Peyer's patch (tissue), 4 donors: ENCODE results near the gene PPP3CB. TPM values are rescaled to one million over a fixed set of nuclear protein-coding genes. Genes with fewer than 3 reads are reported as not detected.

ENCODE experiments used
- DNase-seq, 3 donors: peaks; one replicate each; pipeline ENCODE4 v3.0.0-alpha.2; 2017 to 2019
- H3K27ac ChIP-seq, 4 donors: fragments of 200-600 bp; sonication (generic); one replicate each; pipeline ENCODE4 v1.5.1; 2016 to 2019
- H3K27me3 ChIP-seq, 2 donors: fragments of 200-600 bp; sonication (generic); one replicate each; pipeline ENCODE4 v1.5.1; 2019
- H3K36me3 ChIP-seq, 3 donors: fragments of 200-600 bp; sonication (generic); one replicate each; pipeline ENCODE4 v1.5.1; 2016 to 2019
- H3K4me1 ChIP-seq, 4 donors: fragments of 200-600 bp; sonication (generic); one replicate each; pipeline ENCODE4 v1.5.1; 2016 to 2019
- H3K4me3 ChIP-seq, 4 donors: fragments of 200-600 bp; sonication (generic); 1 replicate in 3 of 4; 2 replicates in 1 of 4; pipeline ENCODE4 v1.5.1; 2016 to 2019; ENCODE audit warnings: mild to moderate bottlenecking in 1 of 4
- H3K9me3 ChIP-seq, 4 donors: fragments of 200-600 bp; sonication (generic); one replicate each; pipeline ENCODE4 v1.5.1; 2016 to 2019; ENCODE audit warnings: mild to moderate bottlenecking in 1 of 4
- POLR2A ChIP-seq, 2 donors: fragments of 450-650 bp; IDR thresholded peaks; one replicate each; pipeline ENCODE4 v1.5.1; 2017; ENCODE audit warnings: antibody characterized with exemption in 2 of 2, mild to moderate bottlenecking in 2 of 2, moderate library complexity in 2 of 2
- total RNA-seq, 4 donors: library from RNA; depleted of rRNA; stranded (reverse); fragments of >200 nt; gene quantifications; one replicate each; pipeline ENCODE4 v1.1.0, GENCODE V29; 2016
- TF ChIP-seq, protein P1 (sequence below), 6 experiments: fragments of 450-650 bp in 4 of 6; fragments of 200-600 bp in 2 of 6; sonication (generic) in 1 of 6; IDR thresholded peaks; one replicate each; pipeline ENCODE4 v1.5.1; 2017 to 2019; ENCODE audit warnings: antibody characterized with exemption in 6 of 6, mild to moderate bottlenecking in 3 of 6, moderate library complexity in 1 of 6

The PPP3CB gene
- total RNA-seq, 4 donors from 2014 or later, result 28.2 to 42.0 (median 32.4) TPM

DNA sequence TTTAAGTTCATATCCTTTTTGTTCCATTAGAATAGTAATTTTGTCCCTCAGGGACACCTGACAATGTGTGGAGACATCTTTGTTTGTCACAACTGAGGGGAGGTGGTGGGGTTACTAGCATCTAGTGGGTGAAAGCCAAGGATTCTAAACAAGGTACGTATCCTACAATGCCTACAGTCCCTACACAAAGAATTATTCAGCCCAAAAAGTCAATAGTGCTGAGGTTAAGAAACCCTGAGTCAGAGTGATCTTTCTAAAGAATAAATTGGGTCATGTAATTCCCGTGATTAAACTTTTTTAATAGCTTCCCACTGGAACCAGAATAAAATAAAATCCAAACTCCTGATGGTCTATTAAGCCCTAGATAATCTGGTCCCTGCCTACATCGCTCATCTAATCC is 79.3 kb downstream of the PPP3CB start:
- Histone ChIP-seq H3K4me3 (no peak overlapping the region), H3K36me3 (no peaks in the 10 kb centered on the region), H3K4me1 (peaks cover 0 to 16% (median 3%) of the 10 kb centered on the region in 4 donors), H3K9me3 (no peaks in the 10 kb centered on the region), H3K27me3 (no peaks in the 10 kb centered on the region), H3K27ac (no peak overlapping the region)
- DNase-seq, result no peak
- TF ChIP-seq POLR2A (IDR thresholded peaks at IDR 0.05), result no peak
- TF ChIP-seq, protein P1, sequence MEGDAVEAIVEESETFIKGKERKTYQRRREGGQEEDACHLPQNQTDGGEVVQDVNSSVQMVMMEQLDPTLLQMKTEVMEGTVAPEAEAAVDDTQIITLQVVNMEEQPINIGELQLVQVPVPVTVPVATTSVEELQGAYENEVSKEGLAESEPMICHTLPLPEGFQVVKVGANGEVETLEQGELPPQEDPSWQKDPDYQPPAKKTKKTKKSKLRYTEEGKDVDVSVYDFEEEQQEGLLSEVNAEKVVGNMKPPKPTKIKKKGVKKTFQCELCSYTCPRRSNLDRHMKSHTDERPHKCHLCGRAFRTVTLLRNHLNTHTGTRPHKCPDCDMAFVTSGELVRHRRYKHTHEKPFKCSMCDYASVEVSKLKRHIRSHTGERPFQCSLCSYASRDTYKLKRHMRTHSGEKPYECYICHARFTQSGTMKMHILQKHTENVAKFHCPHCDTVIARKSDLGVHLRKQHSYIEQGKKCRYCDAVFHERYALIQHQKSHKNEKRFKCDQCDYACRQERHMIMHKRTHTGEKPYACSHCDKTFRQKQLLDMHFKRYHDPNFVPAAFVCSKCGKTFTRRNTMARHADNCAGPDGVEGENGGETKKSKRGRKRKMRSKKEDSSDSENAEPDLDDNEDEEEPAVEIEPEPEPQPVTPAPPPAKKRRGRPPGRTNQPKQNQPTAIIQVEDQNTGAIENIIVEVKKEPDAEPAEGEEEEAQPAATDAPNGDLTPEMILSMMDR (IDR thresholded peaks at IDR 0.05), result no peak

DNA sequence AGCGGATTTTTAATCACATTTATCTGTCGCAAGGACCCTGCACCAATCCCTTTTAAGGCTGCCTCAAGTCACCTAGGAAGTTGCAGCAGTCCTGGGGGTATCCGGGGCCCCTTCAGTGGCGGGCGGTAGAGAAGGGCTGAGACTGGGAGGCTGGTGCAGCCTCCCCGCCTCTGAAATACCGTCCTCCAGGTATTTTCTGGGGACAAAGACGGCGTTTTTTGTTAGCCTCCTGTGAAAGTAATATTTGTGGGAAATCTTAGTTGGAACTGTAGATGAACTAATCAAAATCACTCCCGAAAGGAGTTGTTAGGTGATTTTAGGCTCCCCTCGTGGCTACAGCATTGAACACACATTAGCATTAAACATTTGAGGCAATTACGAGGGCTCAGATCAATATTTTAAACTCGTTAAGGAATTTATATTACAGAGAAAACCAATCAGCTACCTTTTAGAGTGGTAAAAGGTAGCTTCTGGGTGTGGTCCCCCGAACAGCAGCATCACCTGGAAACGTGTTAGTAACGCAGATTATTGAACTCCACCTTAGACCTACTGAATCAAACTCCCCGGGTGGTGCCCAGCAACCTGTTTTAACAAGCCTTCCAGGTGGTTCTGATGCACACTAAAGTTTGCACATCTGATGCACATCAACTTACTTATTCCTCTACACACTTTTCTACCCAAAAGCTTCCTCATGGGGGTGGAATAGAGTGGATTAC is 81.4 kb downstream of the PPP3CB start:
- Histone ChIP-seq H3K4me1 (peaks cover 0 to 16% (median 3%) of the 10 kb centered on the region in 4 donors), H3K9me3 (no peaks in the 10 kb centered on the region), H3K27ac (peak overlapping the region; percentile 92 to 96 (median 95)), H3K4me3 (peak overlapping the region; percentile 77 to 91 (median 84)), H3K27me3 (no peaks in the 10 kb centered on the region), H3K36me3 (no peaks in the 10 kb centered on the region)
- TF ChIP-seq, protein P1 (IDR thresholded peaks at IDR 0.05), result no peak
- TF ChIP-seq POLR2A (IDR thresholded peaks at IDR 0.05), result no peak
- DNase-seq, result no peak

GRCh38 chr10:73413528-73414229 is 82.1 kb downstream of the PPP3CB start, which contains the start of gene ANXA7:
Gene ANXA7 (minus strand): TSS chr10:73414058. CDS start chr10:73400856, 13,202 bp downstream.
- Histone ChIP-seq H3K4me3 (peak within 1 kb of the TSS; percentile 77 to 91 (median 84)), H3K4me1 (peaks cover 0 to 16% (median 3%) of the 10 kb centered on the region in 4 donors), H3K27ac (peak within 1 kb of the TSS; percentile 92 to 96 (median 95)), H3K27me3 (no peaks in the 10 kb centered on the region), H3K36me3 (no peaks in the 10 kb centered on the region), H3K9me3 (no peaks in the 10 kb centered on the region)
- TF ChIP-seq POLR2A (IDR thresholded peaks at IDR 0.05), result peak; percentile 55 to 82
- TF ChIP-seq, protein P1 (IDR thresholded peaks at IDR 0.05), result peak in 5 of 6 experiments; percentile 10 to 42 (median 32)
- DNase-seq, result peak; percentile 91 to 97 (median 97)

DNA sequence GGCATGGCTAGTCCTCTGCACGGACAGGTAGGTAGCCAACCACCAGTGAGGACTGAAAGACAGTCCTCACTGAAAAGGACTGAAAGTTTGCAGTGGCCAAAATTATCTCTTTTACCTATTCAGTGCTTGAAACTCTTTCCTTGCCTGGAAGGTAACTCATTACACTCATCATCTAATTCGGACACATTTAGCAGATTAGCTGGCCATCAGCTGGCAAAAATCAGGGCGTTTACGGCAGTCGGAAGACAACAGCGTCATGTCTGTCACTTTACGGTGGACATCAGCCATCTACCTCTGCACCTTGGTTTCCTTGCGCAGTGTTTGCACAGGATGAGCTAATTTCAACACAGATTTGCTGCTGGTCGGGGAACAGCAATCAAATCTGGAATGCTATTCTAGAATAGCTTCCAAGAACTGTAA is 82.7 kb downstream of the PPP3CB start:
- H3K9me3 ChIP-seq, result no peaks in the 10 kb centered on the region
- H3K27me3 ChIP-seq, result no peaks in the 10 kb centered on the region

DNA sequence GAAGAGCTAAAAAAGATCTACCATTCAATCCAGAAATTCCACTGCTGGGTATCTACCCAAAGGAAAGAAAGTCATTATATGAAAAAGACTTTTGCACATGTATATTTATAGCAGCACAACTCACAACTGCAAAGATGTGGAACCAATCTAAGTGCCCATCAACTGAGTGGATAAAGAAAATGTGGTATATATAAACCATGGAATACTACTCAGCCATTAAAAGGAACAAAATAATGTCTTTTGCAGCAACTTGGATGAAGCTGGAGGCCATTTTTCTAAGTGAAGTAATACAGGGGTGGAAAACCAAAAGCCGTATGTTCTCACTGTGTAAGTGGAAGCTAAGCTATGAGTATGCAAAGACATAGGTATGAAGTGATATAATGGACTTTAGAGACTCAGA is 84.9 kb downstream of the PPP3CB start:
- no peak for DNase-seq
- H3K27ac ChIP-seq, result no peak overlapping the region
- H3K27me3 ChIP-seq, result no peaks in the 10 kb centered on the region
- no peak for TF ChIP-seq POLR2A (IDR thresholded peaks at IDR 0.05)
- TF ChIP-seq, protein P1 (IDR thresholded peaks at IDR 0.05), result no peak
- H3K4me1 ChIP-seq, result peaks cover 0 to 16% (median 3%) of the 10 kb centered on the region in 4 donors
- no peaks in the 10 kb centered on the region for H3K9me3 ChIP-seq
- peaks cover 0 to 5% (median 0%) of the 10 kb centered on the region in 3 donors for H3K36me3 ChIP-seq
- no peak overlapping the region for H3K4me3 ChIP-seq

More for the DNA sequence above, 82.7 kb downstream of the PPP3CB start:
- Histone ChIP-seq H3K4me1 (peaks cover 0 to 16% (median 3%) of the 10 kb centered on the region in 4 donors), H3K36me3 (no peaks in the 10 kb centered on the region), H3K4me3 (peak overlapping the region; percentile 77 to 91 (median 84)), H3K27ac (peak overlapping the region; percentile 92 to 96 (median 95))
- TF ChIP-seq, protein P1 (IDR thresholded peaks at IDR 0.05), result peak in 1 of 6 experiments; percentile 8
- TF ChIP-seq POLR2A (IDR thresholded peaks at IDR 0.05), result no peak
- peak in 2 of 3 donors; percentile 39 to 70 for DNase-seq
